Adipocyte (in vitro differentiated cells): ENCODE data around the gene BICD1.
A peak's percentile ranks its signal among the peaks of the same experiment; 100 is the strongest.
"Not testable (repeated sequence)": the region's sequence is repeated elsewhere in the genome, so short reads cannot be mapped to it uniquely, and the experiment has no call there.

Source experiments
- DNase-seq: peaks from one replicate; pipeline ENCODE4 v3.0.0-alpha.2; 2015; ENCODE audit warnings: low read depth
- H3K27me3 ChIP-seq: replicated peaks from 2 replicates; pipeline ENCODE4 v1.7.0; 2013; ENCODE audit warnings: mild to moderate bottlenecking, low read length, moderate library complexity; ENCODE audit not compliant: control insufficient read depth, insufficient read depth
- H3K36me3 ChIP-seq: 2 replicates; pipeline ENCODE4 v1.7.0; 2013; ENCODE audit warnings: low read length, mild to moderate bottlenecking, moderate library complexity; ENCODE audit not compliant: control insufficient read depth, insufficient read depth, severe bottlenecking
- H3K4me1 ChIP-seq: 2 replicates; pipeline ENCODE4 v1.7.0; 2013; ENCODE audit warnings: mild to moderate bottlenecking, low read length, moderate library complexity; ENCODE audit not compliant: control insufficient read depth, insufficient read depth
- H3K4me3 ChIP-seq: 2 replicates; pipeline ENCODE4 v1.7.0; 2013; ENCODE audit warnings: mild to moderate bottlenecking, low read length, moderate library complexity
- H3K9ac ChIP-seq: 2 replicates; pipeline ENCODE4 v1.7.0; 2013; ENCODE audit warnings: mild to moderate bottlenecking, low read length, moderate library complexity
- H3K9me3 ChIP-seq: 2 replicates; pipeline ENCODE4 v1.7.0; 2013; ENCODE audit warnings: mild to moderate bottlenecking, low read length, moderate library complexity; ENCODE audit not compliant: control insufficient read depth

The BICD1 gene

DNA sequence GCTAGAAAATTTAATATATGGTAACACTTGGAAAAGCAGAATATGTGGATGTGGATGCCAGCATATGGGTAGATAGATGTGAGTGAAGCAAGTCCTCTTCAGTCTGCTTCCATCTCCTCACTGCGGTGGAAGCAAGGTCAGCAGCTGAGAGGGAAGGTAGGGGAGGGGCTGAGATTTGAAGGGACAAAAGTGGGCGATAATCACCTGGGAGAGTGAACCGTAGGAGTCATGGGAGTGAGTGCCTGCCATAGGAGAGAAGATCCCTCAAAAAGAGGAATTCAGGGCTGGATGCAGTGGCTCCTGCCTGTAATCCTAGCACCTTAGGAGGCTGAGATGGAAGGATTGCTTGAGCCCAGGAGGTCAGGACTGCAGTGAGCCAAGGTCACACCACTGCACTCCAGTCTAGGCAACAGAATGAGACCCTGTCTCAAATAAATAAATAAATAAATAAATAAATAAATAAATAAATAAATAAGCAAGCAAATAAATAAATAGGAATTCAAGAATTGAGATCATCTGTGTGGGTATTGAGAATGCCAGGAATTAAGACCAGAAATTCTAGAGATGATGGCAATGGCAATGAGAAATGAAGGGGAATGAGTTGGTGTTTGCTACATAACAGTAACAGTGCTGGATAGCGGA, 123.4 kb downstream of the BICD1 start:
- Histone ChIP-seq H3K9me3 (no peaks in the 10 kb centered on the region), H3K27me3 (no peaks in the 10 kb centered on the region), H3K9ac (no peak overlapping the region), H3K4me3 (no peak overlapping the region), H3K36me3 (no peaks in the 10 kb centered on the region), H3K4me1 (no peaks in the 10 kb centered on the region)
- DNase-seq: no peak

DNA sequence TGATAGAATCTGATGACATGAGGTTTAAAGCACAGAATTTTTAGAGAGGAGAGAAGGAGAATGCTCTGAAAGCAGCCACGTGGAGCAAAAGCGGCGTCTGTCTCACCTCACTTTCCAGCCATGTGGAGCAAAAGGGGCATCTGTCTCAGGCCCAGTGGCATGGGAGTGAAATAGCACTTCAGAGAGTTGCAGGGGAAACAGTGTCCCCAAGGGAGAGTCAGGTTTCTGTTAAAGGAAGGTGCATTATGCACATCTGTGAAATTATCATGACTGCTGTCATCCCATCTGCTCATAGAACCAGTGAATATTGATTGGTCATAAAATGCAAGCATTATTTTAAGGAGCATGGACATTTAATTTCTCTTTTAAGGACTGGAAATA, 124.0 kb downstream of the BICD1 start:
- H3K27me3 ChIP-seq: no peaks in the 10 kb centered on the region
- DNase-seq: no peak
- no peak overlapping the region for H3K9ac ChIP-seq
- H3K4me1 ChIP-seq: no peaks in the 10 kb centered on the region
- H3K36me3 ChIP-seq: no peaks in the 10 kb centered on the region
- H3K9me3 ChIP-seq: no peaks in the 10 kb centered on the region
- H3K4me3 ChIP-seq: no peak overlapping the region

DNA sequence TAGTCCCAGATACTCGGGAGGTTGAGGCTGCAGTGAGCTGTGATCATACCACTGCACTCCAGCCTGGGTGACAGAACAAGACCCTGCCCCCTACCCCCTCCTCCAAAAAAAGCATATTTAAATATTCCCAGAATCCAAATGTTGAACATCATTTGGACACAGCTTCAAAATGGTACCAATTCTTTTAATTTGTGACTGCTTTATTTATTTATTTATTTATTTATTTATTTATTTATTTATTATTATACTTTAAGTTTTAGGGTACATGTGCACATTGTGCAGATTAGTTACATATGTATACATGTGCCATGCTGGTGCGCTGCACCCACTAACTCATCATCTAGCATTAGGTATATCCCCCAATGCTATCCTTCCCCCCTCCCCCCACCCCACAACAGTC, 124.7 kb downstream of the BICD1 start:
- not testable (repeated sequence) for H3K36me3 ChIP-seq, DNase-seq, H3K4me3 ChIP-seq, H3K4me1 ChIP-seq, H3K9ac ChIP-seq, H3K9me3 ChIP-seq, H3K27me3 ChIP-seq

DNA sequence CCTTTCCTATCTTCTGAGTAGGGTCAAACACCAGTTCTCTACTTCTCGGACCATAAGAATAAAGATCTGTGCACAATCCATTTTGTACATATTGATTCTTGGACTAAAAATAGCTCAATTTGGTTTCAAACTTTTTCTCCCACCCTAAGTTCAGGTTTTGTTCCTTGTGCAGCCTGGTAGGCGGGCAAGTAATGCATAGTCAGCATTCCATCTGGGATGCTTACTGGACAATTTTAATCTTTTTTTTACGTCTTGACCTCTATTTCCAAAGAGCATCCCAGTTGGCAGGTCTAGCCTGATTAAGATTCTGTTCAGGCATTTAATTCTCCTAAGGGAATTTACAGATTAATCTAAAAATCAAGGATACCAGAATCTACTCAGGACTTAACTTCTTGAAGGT, 126.9 kb downstream of the BICD1 start:
- no peak overlapping the region for H3K9ac ChIP-seq
- no peak for DNase-seq
- H3K9me3 ChIP-seq: peaks cover 8% of the 10 kb centered on the region
- H3K4me3 ChIP-seq: no peak overlapping the region
- H3K4me1 ChIP-seq: no peaks in the 10 kb centered on the region
- H3K27me3 ChIP-seq: no peaks in the 10 kb centered on the region
- no peaks in the 10 kb centered on the region for H3K36me3 ChIP-seq

DNA sequence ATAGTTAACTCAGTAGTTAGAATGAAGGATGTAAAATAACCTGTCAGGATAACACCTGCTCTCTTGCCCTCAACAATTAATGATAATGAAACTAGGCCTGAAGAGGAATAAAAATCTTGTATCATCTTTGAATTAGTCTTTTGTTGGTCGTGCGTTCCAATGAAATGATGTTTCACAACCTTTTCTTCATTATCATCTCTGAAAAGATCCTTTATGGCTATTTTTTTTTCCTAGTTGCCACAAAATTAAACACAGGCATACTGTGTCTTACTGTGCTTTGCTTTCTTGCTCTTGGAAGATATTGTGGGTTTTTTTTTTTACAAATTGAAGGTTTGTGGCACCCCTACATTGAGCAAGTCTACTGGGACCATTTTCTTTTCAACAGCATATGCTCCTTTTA, 128.6 kb downstream of the BICD1 start:
- Histone ChIP-seq H3K9ac (no peak overlapping the region), H3K36me3 (no peaks in the 10 kb centered on the region), H3K27me3 (no peaks in the 10 kb centered on the region), H3K4me1 (no peaks in the 10 kb centered on the region), H3K9me3 (peaks cover 8% of the 10 kb centered on the region), H3K4me3 (no peak overlapping the region)
- no peak for DNase-seq

DNA sequence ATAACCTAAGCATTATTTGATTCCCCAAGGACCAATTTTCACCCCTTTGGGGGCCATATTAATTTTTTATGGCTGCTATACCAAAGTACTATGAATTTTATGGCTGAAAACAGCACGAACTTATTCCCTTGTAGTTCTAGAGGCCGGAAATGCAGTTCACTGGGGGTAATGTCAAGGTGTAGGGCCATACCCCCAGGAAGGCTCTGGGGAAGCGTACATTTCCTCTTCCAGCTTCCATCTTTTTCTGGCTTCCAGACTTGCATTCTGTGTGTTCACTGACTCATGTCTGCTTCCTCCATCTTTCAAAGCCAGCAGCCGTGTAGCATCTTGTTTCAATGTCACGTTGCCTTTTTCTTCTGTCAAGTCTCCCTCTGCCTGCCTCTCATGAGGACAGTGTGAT, 133.5 kb downstream of the BICD1 start:
- H3K4me1 ChIP-seq: no peaks in the 10 kb centered on the region
- H3K9me3 ChIP-seq: peaks cover 8% of the 10 kb centered on the region
- no peak for DNase-seq
- no peak overlapping the region for H3K9ac ChIP-seq
- no peaks in the 10 kb centered on the region for H3K27me3 ChIP-seq
- no peak overlapping the region for H3K4me3 ChIP-seq
- no peaks in the 10 kb centered on the region for H3K36me3 ChIP-seq

DNA sequence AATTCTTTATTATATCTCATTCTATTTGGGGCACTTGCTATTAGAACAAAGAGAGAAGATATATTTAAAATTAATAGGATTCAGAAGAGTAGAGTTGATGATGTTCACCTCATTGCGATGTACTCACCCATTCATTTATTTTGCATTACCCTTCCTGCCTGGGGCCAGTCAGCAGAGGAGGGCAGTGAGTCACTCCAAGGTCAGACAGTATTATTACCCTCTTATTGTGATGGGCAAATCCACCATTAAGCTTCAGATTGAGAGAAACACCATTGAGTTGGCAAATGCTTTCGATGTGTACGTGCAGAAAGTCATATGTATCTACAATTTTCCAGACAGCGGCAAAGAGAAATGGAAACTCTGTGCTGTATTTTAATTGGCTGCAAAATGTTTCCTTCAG, 134.2 kb downstream of the BICD1 start:
- no peaks in the 10 kb centered on the region for H3K4me1 ChIP-seq
- H3K4me3 ChIP-seq: no peak overlapping the region
- H3K36me3 ChIP-seq: no peaks in the 10 kb centered on the region
- no peak for DNase-seq
- no peak overlapping the region for H3K9ac ChIP-seq
- H3K9me3 ChIP-seq: peaks cover 8% of the 10 kb centered on the region
- H3K27me3 ChIP-seq: no peaks in the 10 kb centered on the region

DNA sequence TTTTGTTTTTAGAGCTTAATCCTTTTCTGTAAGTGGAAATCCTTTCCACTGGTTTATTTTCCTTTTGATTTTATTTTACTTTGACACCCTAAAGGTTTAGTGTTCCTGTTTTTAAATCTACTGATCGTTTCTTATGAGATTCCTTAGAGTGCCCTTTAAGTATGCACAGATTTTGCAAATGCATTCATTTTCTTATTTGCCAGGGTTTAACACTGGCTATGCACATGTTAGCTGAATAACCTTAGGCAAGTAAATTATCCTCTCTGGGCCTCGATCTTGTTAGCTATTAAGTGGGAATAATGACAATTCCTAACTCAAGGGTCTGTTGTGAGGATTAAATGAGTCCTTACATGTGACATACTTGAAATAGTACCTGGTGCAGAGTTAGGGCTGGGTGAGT, 136.0 kb downstream of the BICD1 start:
- no peaks in the 10 kb centered on the region for H3K36me3 ChIP-seq

DNA sequence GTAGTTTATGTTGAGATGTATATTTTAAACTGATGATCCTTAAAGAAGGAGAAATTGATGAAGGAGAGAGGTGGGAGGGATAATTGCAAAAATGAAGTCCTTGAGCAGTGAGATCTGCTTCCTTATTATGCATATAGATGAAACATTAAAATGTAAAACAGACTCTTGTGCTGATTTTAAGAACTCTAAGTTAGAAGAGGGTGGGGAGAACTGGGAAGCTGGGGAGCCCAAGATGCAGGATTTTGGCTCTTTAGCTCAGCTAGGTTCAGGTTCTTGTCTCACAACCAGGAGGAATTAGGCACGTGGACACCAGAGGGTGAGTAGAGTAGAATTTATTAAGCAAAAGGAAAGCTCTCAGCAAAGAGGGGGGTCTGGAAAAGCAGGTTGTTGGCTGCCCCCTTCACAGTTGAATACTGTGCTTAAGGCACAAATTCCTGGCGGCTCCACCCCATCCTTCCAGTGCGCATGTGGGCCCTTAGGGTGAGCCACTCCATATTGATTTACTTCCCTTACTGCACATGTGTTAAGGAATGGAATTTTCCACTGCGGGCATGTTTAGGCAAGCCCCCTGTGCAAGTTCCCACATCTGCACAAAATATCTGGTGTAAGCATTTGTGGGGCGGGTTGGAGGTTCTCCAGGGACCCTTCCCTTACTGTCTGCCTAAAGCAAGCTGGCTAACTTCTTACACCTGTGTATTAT, 141.9 kb downstream of the BICD1 start:
- DNase-seq: peak; percentile 19
- Histone ChIP-seq H3K27me3 (no peaks in the 10 kb centered on the region), H3K36me3 (no peaks in the 10 kb centered on the region), H3K9me3 (no peaks in the 10 kb centered on the region), H3K9ac (no peak overlapping the region), H3K4me3 (no peak overlapping the region), H3K4me1 (peaks cover 12% of the 10 kb centered on the region)

More for the DNA sequence above, 136.0 kb downstream of the BICD1 start:
- Histone ChIP-seq H3K9ac (no peak overlapping the region), H3K4me1 (no peaks in the 10 kb centered on the region), H3K27me3 (no peaks in the 10 kb centered on the region), H3K4me3 (no peak overlapping the region), H3K9me3 (peaks cover 2% of the 10 kb centered on the region)
- DNase-seq: no peak

DNA sequence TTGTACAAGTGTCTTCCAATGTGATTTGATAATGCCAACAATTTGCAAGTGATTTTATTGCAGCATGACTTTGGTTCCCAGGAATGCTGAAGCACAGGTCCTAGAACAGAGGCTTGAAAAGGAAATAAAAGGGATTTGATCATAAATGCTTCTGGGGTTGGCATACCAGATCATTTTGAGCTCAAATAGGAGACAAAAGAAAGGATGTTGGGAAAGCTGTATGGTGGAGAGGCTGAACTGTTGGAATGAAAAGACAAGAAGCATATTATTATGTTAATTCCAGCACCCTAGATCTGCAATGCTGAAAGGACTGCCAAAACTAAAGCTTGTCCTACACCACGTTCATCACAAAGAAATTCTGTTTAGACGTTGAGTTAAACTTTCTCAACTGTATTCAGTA, 143.1 kb downstream of the BICD1 start:
- DNase-seq: no peak
- Histone ChIP-seq H3K9me3 (no peaks in the 10 kb centered on the region), H3K36me3 (no peaks in the 10 kb centered on the region), H3K9ac (no peak overlapping the region), H3K4me3 (no peak overlapping the region), H3K27me3 (no peaks in the 10 kb centered on the region), H3K4me1 (peaks cover 12% of the 10 kb centered on the region)

DNA sequence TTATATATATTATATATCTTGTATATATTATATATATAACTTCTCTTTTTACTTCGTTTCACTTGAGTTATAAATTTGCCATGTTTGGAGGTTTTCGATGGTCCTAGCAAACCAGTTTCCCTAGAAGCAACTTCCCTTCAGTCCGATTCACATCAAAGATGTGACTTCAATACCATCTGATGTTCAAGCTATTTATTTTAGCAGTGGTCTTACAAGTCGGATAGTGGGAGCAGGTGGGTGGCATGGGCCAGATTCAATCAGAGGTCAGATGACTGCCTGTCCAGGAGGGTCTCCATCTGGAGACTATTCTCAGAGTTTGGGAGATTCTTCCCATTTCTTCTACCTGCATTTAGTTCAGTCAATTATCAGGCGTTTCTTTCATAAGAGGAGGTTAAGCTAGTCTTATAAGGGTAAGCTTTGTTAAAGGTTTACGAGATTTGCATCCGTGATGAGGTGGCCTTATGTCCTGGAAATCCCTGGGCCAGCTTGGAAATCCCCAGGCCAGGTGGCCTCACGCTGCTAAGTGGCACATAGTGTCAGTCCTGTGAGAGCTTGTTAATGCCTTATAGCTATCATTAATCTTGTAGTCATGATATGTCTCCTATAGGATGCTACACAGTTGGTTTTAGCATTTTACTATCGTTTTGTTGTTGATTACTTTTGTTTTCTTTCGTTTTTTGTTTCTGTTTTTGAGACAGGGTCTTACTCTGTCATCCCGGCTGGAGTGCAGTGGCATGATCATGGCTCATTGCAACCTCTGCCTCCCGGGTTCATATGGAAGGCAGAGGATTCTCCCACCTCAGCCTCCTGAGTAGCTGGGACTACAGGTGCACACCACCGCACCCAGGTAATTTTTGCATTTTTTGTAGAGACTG, 145.8 kb downstream of the BICD1 start:
- peaks cover 12% of the 10 kb centered on the region for H3K4me1 ChIP-seq
- H3K27me3 ChIP-seq: no peaks in the 10 kb centered on the region
- H3K9me3 ChIP-seq: no peaks in the 10 kb centered on the region
- no peaks in the 10 kb centered on the region for H3K36me3 ChIP-seq
- H3K4me3 ChIP-seq: no peak overlapping the region
- no peak for DNase-seq
- no peak overlapping the region for H3K9ac ChIP-seq
